Measurements from ENCODE around the gene TEX38.

GRCh38 chr1:46659307-46659870 lies 12.3 kb upstream of the TEX38 start:
- no peak for TF ChIP-seq EZH2phosphoT487 (IDR thresholded peaks at IDR 0.05; ENCODE audit: borderline replicate concordance)
- no peak for TF ChIP-seq CTCF (conservative IDR thresholded peaks at IDR 0.05; ENCODE audit: low read length)

Measured in Loucy (cell line).